Occipital lobe (tissue), 2 donors: ENCODE measurements around the gene PCDHGA1. TPM values are rescaled to one million over a fixed set of nuclear protein-coding genes. Genes with fewer than 3 reads are reported as not detected.
"Not testable (repeated sequence)": the region's sequence is repeated elsewhere in the genome, so short reads cannot be mapped to it uniquely, and the experiment has no call there.

ENCODE experiments used
- DNase-seq: peaks from one replicate; lab custom pipeline; 2025; lab: John Stamatoyannopoulos, UW
- total RNA-seq: library from RNA; depleted of rRNA; stranded (reverse); fragments of >200 nt; gene quantifications from one replicate; pipeline ENCODE4 v1.2.3, GENCODE V29; 2014

The PCDHGA1 gene
- 4.8 TPM for total RNA-seq

DNA sequence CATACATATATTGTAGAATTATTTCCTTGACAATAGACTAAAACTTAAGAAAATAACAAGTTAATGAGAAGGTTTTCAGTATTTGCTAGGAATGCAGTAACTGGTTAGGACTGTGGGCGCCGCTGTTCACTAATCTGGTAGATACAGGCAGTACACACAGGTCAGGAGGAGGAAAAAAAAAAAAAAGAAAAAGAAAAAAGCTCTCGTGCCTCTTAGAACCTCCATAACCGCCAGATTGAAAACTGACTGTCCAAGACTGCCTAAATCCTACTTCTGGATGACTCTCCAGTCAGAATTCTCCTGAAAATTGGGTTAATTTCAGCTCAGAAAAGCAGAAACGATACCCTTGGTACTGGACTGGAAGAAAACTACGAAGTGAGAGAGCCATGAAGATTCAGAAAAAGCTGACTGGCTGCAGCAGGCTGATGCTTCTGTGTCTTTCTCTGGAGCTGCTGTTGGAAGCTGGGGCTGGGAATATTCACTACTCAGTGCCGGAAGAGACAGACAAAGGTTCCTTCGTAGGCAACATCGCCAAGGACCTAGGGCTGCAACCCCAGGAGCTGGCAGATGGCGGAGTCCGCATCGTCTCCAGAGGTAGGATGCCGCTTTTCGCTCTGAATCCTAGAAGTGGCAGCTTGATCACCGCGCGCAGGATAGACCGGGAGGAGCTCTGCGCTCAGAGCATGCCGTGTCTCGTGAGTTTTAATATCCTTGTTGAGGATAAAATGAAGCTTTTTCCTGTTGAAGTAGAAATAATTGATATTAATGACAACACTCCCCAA is at the start of gene PCDHGA1:
Gene PCDHGA1, plus strand, starts transcription at position 216 of the 782 bp plus-strand sequence.
- DNase-seq = no peak

GRCh38 chr5:141298376-141298775 is 31.9 kb upstream of the PCDHGA1 start:
- no peak for DNase-seq

DNA sequence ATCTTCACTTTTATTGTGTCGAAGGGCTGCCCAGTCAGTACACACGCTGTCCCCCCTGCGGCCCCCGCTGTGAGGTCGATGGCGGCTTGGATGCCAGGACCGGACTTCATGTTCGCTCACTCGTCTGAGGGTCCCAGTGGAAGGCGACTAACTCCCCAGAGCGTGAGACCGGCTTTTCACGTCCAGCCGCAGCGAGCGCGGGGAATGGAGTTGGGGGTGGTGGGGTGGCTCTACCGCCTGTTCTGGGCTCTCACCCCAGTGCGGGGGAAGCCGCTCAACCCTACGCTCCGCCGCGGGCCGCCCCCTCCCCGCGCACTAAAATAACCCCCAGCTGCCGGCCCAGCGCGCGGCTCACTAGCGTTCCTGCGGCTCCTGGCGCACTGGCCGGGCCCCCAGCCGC is 26.6 kb upstream of the PCDHGA1 start, which contains the start of gene SLC25A2:
Gene SLC25A2, minus strand, starts transcription at position 294 of the 400 bp plus-strand sequence. Its CDS starts 184 bp downstream, at position 110.
- no peak for DNase-seq

- no peak for DNase-seq
Observed at GRCh38 chr5:141306630-141307029, 23.7 kb upstream of the PCDHGA1 start.

DNA sequence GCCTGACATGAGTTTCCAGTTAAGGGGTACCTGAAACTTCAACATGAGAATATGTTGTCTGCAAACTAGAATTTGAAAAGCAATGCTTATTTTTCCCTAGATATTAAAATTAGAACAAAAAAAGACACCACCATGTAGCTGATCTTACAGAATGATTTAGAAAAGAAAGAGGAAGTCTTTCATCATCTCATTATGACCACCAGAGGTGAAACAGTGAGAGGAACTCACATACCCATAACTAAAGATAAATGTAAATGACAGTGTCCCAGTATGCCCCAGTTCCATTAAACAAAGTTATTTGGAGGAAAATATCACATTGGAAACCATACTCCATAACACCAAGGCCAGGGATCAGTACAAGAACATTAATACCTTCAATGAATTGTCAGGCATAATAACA is 16.6 kb upstream of the PCDHGA1 start:
- DNase-seq = no peak

- not testable (repeated sequence) for DNase-seq
Observed at GRCh38 chr5:141316963-141317362, 13.4 kb upstream of the PCDHGA1 start.

GRCh38 chr5:141319202-141319601 is 11.1 kb upstream of the PCDHGA1 start:
- no peak for DNase-seq

DNA sequence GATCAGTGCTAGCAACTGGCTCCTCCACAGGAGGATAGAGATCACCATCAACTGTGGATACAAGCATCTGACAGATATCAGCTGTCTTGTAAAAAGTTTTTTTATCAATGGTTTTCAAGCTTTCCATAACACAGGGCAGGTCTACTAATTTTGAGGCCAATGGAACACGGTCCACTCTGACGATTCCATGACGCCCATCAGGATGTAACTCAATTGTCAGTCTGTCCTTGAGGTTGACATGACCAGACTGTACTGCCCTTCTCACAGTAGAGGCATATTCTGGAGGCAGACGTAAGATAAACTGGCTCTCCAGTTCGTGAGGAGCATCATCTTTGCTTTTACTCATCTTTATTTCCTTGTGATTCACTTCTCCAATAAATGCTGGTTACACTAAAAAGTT is 10.6 kb upstream of the PCDHGA1 start:
- no peak for DNase-seq

DNA sequence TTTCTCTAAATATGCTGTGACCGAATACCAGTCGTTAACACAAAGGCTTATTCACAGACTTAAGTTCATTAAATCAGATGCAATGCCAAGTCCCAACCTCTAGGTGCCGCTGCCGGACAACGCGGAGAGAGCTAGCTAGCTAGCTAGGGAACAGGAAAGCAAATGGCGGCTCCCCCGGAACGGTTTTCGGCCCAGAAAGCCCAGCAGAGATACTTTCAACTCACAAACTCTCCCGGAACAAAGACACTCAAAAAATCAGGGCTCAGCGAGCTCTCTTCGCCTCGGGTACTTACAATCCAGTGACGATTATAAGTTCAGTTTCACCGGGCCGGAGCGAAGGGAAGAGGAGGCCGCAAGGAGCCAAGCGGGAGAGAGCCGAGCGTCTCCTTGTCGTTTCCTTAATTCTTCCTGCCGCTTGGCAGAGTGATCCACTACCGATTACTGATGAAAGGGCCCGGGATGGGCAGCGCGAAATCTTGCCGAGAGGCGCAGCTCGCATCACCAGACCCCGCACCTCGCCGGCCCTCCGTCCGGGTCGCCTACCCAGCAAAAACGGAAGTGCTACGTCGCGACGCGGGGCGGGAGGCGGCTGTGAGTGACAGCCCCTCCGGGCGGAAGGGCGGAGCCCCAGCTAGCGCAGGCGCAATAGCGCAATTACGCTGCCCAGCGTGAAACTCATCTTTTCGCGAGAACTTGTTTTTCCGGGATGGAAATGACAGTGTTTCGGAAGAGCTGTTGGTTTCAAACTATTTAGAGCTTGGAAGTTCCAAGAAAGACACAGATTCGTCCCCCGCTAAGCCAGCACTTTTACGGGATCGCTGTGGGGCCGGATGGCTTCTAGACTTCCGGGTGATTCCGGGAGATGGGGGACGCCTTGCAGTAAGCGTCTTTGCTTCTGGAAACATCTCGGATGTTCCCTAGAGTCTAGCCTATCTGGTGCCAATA is 9.8 kb upstream of the PCDHGA1 start, which contains the start of gene TAF7:
Gene TAF7, minus strand, starts transcription at position 560 of the 945 bp plus-strand sequence. CDS start 740 bp downstream, outside the sequence.
- peak; percentile 86 for DNase-seq

DNA sequence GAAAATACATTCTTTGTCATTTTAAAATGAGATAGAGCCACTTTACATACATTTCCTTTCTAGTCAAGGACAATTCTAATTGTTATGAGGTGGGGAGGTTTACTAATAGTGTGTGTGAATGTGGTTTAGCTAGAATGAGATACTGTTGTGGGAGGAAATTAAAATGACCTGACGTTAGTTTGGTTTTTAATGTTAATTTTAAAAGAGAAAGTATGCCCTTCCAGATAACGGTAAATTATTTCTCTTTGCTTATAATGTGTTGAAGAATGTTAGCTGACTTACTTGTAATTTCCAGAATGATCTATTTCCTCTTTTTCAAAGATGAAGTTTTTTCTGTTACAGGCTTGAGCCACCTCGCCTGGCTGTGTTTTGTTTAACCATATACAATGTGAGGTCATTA is 8.1 kb upstream of the PCDHGA1 start:
- DNase-seq = no peak

DNA sequence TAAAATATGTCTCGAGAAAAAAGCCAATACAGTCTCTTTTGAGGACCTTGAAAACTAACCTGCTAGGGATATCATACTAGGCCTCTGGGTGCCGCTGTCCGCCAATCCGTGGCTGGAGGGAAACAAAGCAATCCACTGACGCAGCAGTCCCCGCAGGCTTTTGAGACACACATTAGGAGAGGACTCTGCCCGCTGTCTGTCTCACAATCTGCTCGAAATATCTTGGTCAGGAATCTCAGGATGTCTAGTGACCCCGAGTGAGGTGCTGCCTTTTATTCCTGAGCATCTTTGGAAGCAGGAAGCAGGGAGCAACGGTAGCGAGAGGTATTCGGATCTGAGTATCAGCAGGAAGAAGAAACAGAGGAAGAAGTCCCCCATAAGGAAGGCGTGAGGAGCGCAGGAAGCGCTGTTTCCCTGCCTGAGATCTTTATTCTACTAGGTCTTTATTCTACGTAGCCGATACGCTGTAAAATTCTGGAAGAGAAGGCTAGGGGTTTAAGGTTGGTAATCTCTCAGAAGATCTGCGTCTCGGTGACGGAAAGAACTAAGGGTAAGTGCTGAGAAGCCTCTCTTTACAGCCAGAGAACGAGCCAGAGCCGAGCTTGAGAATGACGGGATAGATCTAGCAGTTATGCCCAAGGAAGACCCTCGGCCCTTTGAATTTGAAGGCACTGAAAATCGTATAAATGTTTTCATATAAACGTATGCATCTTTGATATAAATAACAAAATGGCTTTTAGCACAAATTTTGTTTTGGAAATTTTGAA is 4.0 kb upstream of the PCDHGA1 start:
- peak; percentile 18 for DNase-seq

GRCh38 chr5:141328231-141328630 is 2.1 kb upstream of the PCDHGA1 start:
- DNase-seq = no peak

DNA sequence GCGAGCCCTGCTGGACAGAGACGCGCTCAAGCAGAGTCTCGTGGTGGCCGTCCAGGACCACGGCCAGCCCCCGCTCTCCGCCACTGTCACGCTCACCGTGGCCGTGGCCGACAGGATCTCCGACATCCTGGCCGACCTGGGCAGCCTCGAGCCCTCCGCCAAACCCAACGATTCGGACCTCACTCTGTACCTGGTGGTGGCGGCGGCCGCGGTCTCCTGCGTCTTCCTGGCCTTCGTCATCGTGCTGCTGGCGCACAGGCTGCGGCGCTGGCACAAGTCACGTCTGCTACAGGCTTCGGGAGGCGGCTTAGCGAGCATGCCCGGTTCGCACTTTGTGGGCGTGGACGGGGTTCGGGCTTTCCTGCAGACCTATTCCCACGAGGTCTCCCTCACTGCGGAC is 2.3 kb downstream of the PCDHGA1 start:
- DNase-seq = not testable (repeated sequence)

- no peak for DNase-seq
Observed at GRCh38 chr5:141338538-141339306, 8.4 kb downstream of the PCDHGA1 start, which contains the start of gene PCDHGA2. PCDHGA2 (plus strand) TSS chr5:141338760.

GRCh38 chr5:141340781-141341354 is 10.6 kb downstream of the PCDHGA1 start:
- DNase-seq = not testable (repeated sequence)

DNA sequence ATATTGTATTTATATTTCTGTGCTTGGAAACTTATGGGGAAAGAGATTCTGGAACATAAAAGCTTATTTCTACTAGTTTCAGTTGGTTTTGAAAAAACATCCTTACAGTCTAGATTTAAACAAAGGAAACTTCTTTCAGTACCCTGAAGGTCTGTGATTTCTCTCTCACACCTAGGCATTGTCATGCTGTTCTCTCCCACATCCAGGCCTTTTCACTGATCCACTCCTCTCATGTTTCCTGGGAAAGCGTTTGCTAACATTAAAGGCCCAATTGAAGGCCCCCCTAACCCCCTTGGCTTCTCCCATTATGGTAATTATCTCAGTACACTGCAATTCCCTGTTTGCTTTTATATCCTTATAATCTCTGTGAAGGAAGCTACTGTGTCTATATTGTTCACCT is 12.5 kb downstream of the PCDHGA1 start:
- DNase-seq = no peak

DNA sequence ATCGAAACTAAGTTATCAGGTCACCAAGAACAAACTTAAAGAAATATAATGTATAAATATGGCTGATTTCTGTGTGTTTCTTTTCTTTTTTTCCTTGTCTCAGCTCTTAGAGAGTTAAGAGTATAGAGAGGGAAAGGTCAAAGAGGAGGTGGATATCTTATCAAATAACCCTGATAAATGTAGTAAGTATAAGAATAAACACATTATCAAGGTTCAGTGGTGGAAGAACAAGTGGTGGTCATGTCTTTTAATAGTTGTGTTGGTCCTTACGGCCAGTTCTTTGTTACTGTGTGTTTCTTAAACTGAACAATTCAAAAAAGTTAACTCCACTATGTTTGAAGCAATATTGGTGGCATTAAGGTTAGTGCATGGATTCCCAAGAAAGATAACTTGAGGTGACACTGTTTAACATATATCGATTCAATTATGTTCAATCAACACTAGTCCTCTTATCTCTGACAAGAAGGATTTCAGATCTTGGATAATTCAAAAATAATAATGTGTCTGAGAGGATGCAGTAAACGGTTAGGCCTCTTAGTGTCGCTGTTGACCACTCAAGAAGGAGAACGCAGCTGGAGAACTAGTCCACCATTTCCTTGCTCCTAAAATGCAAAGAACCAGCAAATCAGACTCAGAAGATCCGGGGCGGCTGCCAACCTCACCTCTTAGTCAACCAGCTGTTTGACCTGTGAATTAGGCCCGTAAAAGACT is 13.1 kb downstream of the PCDHGA1 start, which contains the start of gene PCDHGA3:
Gene PCDHGA3, plus strand, starts transcription at position 588 of the 711 bp plus-strand sequence. CDS start 205 bp downstream, outside the sequence.
- DNase-seq = no peak

DNA sequence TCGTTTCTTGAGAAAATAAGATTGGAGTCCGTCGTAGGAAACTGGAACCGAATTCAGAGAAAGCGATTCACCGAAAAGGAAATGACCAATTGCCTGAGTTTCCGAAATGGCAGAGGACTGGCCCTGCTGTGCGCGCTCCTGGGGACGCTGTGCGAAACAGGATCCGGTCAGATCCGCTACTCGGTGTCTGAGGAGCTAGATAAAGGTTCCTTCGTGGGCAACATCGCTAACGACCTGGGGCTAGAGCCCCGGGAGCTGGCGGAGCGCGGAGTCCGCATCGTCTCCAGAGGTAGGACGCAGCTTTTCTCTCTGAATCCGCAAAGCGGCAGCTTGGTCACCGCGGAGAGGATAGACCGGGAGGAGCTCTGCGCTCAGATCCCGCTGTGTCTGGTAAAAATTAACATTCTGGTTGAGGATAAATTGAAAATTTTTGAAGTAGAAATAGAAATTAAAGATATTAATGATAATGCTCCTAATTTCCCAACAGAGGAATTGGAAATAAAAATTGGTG is 13.7 kb downstream of the PCDHGA1 start:
- no peak for DNase-seq

GRCh38 chr5:141345327-141345726 is 15.0 kb downstream of the PCDHGA1 start:
- DNase-seq = no peak
